ENCODE data around the gene HS6ST1. TPM values are rescaled to one million over a fixed set of nuclear protein-coding genes. Genes with fewer than 3 reads are reported as not detected.
"Not testable (repeated sequence)": the region's sequence is repeated elsewhere in the genome, so short reads cannot be mapped to it uniquely, and the experiment has no call there.

Gene HS6ST1
- polyA plus RNA-seq, 1 experiment, result 22.4 TPM

DNA sequence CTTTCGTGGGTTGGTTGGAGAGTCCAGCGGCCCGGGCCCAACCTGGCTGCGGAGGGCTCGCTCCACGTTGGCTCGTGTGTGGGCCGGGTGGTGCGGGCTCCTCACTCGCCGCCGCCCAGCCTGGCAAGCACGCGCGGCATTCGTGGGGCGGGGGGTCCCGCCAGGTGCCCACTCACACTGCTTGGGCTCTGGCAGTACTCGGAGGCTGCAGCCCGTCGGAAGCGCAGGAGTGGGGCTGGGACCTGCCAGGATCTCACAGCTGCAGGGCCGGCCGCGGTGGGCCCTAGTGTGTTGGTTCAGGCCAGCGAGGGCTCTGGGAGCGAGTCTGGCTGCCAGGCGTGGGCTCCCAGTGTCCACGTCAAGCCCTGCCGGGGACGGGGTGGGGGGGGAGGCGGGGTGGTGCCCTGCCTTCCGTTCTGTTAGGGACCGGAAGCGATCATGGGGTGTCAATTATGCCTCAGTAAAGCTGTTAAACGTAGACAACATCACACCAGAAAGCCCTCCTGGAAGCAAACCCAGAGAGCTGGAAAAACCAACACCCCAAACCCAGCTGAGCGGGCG is 1.0 kb upstream of the HS6ST1 start:
- TF ChIP-seq, protein P1, sequence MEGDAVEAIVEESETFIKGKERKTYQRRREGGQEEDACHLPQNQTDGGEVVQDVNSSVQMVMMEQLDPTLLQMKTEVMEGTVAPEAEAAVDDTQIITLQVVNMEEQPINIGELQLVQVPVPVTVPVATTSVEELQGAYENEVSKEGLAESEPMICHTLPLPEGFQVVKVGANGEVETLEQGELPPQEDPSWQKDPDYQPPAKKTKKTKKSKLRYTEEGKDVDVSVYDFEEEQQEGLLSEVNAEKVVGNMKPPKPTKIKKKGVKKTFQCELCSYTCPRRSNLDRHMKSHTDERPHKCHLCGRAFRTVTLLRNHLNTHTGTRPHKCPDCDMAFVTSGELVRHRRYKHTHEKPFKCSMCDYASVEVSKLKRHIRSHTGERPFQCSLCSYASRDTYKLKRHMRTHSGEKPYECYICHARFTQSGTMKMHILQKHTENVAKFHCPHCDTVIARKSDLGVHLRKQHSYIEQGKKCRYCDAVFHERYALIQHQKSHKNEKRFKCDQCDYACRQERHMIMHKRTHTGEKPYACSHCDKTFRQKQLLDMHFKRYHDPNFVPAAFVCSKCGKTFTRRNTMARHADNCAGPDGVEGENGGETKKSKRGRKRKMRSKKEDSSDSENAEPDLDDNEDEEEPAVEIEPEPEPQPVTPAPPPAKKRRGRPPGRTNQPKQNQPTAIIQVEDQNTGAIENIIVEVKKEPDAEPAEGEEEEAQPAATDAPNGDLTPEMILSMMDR (IDR thresholded peaks at IDR 0.05; ENCODE audit: low read depth, low read length), result no peak
- Histone ChIP-seq H3K9me3 (ENCODE audit: control insufficient read depth, insufficient read depth, low read length) (peaks cover 3% of the 10 kb centered on the region; the same call in 1 of the 2 replicates), H3K4me3 (ENCODE audit: low read depth, low read length) (no peak overlapping the region), H3K27ac (ENCODE audit: low read depth, low read length) (no peak overlapping the region), H3K27me3 (ENCODE audit: control insufficient read depth, insufficient read depth, low read length) (no peaks in the 10 kb centered on the region)
- DNase-seq (ENCODE audit: low read depth, low spot score), result no peak
- CTCF ChIA-PET, result interaction anchor here (2.6 kb wide), 1 partner anchor 436 kb away, joined by 11 read pairs; no protein-coding TSS in a partner anchor
- POLR2A ChIA-PET, result interaction anchor here (0.6 kb wide), 1 partner anchor 9 kb away, joined by 3 read pairs; no protein-coding TSS in a partner anchor

DNA sequence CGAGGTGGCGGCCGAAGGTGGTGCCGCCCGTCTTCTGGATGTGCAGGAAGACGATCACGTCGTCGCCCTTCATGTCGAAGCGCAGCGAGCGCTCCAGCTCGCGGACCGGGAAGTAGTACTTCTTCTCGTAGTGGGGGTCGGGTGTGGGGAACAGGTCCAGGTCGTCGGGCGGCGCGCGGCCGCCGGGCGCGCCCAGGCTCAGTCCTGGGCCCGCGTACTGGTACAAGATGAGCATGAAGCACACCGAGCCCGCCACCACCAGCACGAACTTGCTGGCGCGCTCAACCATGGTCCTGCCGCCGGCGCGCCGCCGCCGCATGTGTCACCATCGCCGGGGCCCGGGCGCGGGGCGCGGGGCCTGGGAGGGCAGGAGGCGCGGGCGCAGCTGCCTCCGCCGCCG is 423 bp downstream of the HS6ST1 start:
- H3K27ac ChIP-seq (ENCODE audit: low read depth, low read length); H3K27me3 ChIP-seq (ENCODE audit: control insufficient read depth, insufficient read depth, low read length); CTCF ChIA-PET; H3K9me3 ChIP-seq (ENCODE audit: control insufficient read depth, insufficient read depth, low read length); DNase-seq (ENCODE audit: low read depth, low spot score): not testable (repeated sequence)
- H3K4me3 ChIP-seq (ENCODE audit: low read depth, low read length), result peak overlapping the region; percentile 54
- POLR2A ChIA-PET, result interaction anchor here (0.6 kb wide), 1 partner anchor 16 kb away, joined by 3 read pairs; no protein-coding TSS in a partner anchor

DNA sequence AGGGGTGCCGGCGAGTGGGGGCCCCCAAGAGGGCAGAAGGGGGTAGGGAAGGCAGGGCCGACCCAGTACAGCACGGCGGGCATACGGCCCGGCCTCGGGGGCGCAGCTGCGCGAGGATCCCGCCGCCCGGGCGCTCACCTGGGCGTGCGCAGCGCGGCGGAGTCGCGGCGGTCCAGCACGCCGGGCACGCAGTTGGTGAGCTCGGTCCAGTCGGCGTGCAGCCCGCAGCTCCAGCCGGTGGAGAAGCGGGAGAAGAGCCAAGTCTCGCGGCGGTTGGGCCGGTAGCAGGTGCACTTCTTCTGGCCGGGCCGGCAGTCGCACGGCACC is 806 bp downstream of the HS6ST1 start:
- not testable (repeated sequence) for H3K27ac ChIP-seq (ENCODE audit: low read depth, low read length); H3K9me3 ChIP-seq (ENCODE audit: control insufficient read depth, insufficient read depth, low read length); DNase-seq (ENCODE audit: low read depth, low spot score); H3K27me3 ChIP-seq (ENCODE audit: control insufficient read depth, insufficient read depth, low read length)
- ChIA-PET CTCF (interaction anchor here (1.0 kb wide), 1 partner anchor 146 kb away, joined by 4 read pairs; no protein-coding TSS in a partner anchor), POLR2A (interaction anchor here (0.6 kb wide), 1 partner anchor 15 kb away, joined by 3 read pairs; no protein-coding TSS in a partner anchor)
- peak overlapping the region; percentile 84 for H3K4me3 ChIP-seq (ENCODE audit: low read depth, low read length)

DNA sequence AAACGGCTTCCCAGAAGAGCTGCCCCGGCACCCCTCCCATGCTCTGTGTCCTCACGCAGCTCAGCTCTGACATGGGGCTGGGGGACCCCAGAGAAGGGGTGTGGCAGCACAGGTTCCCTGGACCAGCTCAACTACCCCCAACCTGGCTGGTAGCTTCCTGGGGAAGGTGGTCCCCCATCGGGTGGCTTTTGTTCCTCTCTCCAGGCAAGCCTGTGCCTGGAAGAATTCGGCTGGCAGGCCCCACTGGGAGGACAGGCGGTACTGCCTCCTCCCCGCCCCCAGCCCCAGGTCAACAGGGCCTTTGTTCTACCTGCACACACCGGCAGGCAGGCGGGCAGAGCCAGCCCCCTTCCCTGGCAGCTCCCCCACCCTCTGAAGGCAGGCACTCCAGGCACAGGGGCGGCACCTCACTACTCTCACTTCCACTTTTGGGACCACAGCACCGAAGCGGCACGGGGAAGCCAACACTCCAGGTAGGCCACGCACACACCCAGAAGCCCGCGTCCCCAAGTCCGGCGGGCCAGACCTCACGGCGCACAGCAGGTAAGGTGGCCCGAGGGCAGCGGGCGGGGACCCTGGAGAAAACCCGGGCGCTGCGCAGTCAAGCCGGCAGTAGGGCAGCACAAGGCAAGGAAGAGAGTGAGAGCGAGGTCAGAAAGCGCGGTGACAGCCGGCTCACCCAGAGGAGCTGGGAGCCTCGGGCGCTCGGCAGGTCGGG is 1.3 kb downstream of the HS6ST1 start:
- ChIA-PET CTCF (interaction anchor here (1.0 kb wide), 1 partner anchor 146 kb away, joined by 4 read pairs; no protein-coding TSS in a partner anchor), POLR2A (interaction anchor here (0.6 to 2.1 kb wide), 3 partner anchors 12 to 148 kb away, joined by 3 to 8 read pairs (median 7); no protein-coding TSS in a partner anchor)
- TF ChIP-seq, protein P1 (IDR thresholded peaks at IDR 0.05; ENCODE audit: low read depth, low read length), result no peak
- Histone ChIP-seq H3K4me3 (ENCODE audit: low read depth, low read length) (peak overlapping the region; percentile 84), H3K9me3 (ENCODE audit: control insufficient read depth, insufficient read depth, low read length) (peaks cover 3% of the 10 kb centered on the region; the same call in 1 of the 2 replicates), H3K27me3 (ENCODE audit: control insufficient read depth, insufficient read depth, low read length) (no peaks in the 10 kb centered on the region), H3K27ac (ENCODE audit: low read depth, low read length) (no peak overlapping the region)
- DNase-seq (ENCODE audit: low read depth, low spot score), result no peak

DNA sequence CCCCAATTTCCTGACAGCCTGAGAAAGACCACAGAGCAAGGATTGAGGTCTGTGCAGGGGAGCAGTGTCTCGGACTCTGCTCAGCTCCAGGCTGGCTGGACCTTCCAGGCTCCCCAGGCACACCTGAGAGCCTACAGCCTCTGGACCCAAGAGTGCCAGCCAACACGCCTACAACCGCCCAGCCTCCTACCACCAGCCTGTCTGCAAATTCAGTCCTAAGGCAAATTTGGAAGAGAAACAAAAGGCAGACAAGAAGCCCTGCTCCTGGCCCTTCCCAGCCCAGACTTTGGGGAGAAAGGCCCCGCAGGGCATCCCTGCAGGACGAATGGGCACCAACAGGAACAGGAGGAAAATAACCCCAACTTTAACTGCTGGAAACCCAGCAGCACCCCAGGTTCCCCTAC is 1.9 kb downstream of the HS6ST1 start:
- H3K27ac ChIP-seq (ENCODE audit: low read depth, low read length), result no peak overlapping the region
- ChIA-PET POLR2A (interaction anchor here (0.8 to 2.1 kb wide), 4 partner anchors 11 to 147 kb away, joined by 4 to 8 read pairs (median 6); no protein-coding TSS in a partner anchor), CTCF (interaction anchor here (0.7 to 1.5 kb wide), 3 partner anchors 11 to 253 kb away, joined by 4 to 5 read pairs (median 4); no protein-coding TSS in a partner anchor)
- TF ChIP-seq, protein P1 (IDR thresholded peaks at IDR 0.05; ENCODE audit: low read depth, low read length), result no peak
- peak overlapping the region; percentile 84 for H3K4me3 ChIP-seq (ENCODE audit: low read depth, low read length)
- no peaks in the 10 kb centered on the region for H3K27me3 ChIP-seq (ENCODE audit: control insufficient read depth, insufficient read depth, low read length)
- peaks cover 3% of the 10 kb centered on the region; the same call in 1 of the 2 replicates for H3K9me3 ChIP-seq (ENCODE audit: control insufficient read depth, insufficient read depth, low read length)
- no peak for DNase-seq (ENCODE audit: low read depth, low spot score)
